Fibroblast of villous mesenchyme (primary cell): ENCODE data around the gene ATP1A1. TPM values are rescaled to one million over a fixed set of nuclear protein-coding genes. Genes with fewer than 3 reads are reported as not detected.

Experiments
- DNase-seq: peaks from one replicate; pipeline ENCODE4 v3.0.0-alpha.2; 2010; ENCODE audit warnings: low read depth
- H3K4me3 ChIP-seq: 2 replicates; pipeline ENCODE4 v1.5.1; 2011; ENCODE audit warnings: low read depth, mild to moderate bottlenecking, low read length
- total RNA-seq: library from RNA; depleted of rRNA; stranded (reverse); fragments of >200 nt; gene quantifications from 2 replicates; pipeline ENCODE4 v1.2.3, GENCODE V29; 2012
- TF ChIP-seq, protein P1 (sequence below): IDR thresholded peaks from 2 replicates; pipeline ENCODE4 v1.5.1; 2012; ENCODE audit warnings: low read depth, mild to moderate bottlenecking, low read length; ENCODE audit not compliant: insufficient read depth

The ATP1A1 gene
- total RNA-seq, 1 donor, result 107 TPM

DNA sequence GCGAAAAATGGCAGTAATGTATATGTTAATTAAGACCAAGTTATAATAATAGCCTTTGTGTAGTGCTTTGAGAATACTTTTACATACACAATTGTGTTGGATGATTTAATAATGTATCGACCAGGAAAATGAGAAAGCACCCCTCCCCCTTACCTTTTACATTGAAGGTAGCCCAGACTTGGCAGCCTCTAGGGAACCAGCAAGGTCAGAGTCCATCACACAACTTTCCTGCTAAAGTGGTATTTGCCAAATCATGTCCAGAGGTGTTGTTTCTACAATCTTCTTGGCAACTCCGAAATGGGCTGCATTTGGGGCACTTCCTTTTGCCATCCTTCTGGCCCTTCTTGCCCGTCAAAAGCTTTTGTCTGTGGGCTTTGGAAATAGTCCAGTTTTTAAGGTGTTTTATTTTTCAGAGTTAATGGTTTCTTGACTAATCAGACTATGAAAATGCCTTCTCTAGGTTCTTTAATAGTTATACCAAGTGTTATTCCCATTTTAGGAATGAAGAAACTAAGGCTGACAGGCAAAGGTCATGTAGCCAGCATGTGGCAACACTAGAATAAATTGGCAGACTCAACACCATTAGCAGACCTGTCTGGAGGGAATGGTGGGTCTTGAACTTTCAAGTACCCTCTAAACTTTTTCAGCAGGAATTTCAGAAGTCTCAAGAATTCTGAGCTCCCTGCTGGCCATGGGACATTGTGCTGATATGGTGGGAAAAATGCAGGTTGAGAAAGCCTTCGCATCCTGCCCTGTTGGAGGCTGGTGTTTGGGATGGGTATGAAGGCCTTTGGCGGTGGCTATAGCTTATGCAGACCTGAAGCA lies 6.8 kb downstream of the ATP1A1 start:
- no peak for DNase-seq
- TF ChIP-seq, protein P1, sequence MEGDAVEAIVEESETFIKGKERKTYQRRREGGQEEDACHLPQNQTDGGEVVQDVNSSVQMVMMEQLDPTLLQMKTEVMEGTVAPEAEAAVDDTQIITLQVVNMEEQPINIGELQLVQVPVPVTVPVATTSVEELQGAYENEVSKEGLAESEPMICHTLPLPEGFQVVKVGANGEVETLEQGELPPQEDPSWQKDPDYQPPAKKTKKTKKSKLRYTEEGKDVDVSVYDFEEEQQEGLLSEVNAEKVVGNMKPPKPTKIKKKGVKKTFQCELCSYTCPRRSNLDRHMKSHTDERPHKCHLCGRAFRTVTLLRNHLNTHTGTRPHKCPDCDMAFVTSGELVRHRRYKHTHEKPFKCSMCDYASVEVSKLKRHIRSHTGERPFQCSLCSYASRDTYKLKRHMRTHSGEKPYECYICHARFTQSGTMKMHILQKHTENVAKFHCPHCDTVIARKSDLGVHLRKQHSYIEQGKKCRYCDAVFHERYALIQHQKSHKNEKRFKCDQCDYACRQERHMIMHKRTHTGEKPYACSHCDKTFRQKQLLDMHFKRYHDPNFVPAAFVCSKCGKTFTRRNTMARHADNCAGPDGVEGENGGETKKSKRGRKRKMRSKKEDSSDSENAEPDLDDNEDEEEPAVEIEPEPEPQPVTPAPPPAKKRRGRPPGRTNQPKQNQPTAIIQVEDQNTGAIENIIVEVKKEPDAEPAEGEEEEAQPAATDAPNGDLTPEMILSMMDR, result no peak
- H3K4me3 ChIP-seq, result no peak overlapping the region

DNA sequence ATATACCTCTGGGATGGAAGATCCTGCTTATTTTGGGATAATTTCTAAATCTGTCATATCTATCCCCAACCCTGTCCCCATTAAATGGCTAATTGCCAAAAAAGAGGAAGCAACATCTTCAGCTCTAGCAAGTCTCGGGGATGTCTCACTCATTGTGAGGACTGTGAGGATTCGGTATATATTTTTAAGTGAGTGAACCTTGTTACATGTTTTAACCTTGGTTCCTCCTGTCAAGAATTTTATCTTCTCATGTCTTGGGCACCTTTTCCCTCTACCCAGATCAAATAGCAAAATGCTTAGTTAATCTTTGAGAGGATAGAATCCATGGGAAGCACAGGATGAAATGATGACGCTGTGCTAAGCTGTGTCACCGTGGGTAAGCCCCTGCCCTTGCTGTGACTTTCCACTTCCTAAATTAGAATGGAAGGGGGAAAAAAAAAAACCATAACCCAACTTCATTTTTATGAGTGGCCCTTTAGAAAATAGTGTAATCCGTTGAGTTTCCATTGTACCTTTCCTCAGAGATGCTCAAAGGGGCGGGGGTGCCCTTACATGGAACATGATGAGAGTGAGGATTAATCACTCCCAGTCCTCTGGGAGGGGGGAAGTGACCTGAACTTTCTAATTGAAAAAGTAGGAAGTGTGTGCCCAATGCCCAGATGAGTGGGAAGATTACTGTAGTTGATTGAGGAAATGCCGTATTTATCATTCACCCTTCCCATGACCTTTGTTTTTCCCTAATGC lies 7.6 kb downstream of the ATP1A1 start:
- no peak for DNase-seq
- no peak overlapping the region for H3K4me3 ChIP-seq
- TF ChIP-seq, protein P1, result no peak

DNA sequence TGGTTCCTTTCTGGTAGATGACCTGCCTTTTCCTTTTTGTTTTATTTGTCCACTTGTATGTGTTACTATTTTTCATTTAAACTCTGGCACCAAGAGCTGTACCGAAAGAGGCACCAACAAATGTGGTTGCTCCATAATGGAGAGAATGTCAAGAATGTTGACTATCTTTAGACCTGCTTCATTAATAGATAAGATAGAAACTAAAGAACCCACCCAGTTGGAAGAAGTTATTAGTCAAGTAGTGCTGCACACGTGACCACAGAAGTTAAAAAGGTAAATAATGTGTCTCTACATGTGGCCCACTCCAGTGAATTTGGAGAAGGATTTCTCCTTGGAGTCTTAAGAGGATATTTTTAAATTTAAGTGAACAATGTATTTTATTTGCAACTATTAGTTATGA lies 9.3 kb downstream of the ATP1A1 start:
- TF ChIP-seq, protein P1, result no peak
- DNase-seq, result peak; percentile 32
- H3K4me3 ChIP-seq, result no peak overlapping the region

DNA sequence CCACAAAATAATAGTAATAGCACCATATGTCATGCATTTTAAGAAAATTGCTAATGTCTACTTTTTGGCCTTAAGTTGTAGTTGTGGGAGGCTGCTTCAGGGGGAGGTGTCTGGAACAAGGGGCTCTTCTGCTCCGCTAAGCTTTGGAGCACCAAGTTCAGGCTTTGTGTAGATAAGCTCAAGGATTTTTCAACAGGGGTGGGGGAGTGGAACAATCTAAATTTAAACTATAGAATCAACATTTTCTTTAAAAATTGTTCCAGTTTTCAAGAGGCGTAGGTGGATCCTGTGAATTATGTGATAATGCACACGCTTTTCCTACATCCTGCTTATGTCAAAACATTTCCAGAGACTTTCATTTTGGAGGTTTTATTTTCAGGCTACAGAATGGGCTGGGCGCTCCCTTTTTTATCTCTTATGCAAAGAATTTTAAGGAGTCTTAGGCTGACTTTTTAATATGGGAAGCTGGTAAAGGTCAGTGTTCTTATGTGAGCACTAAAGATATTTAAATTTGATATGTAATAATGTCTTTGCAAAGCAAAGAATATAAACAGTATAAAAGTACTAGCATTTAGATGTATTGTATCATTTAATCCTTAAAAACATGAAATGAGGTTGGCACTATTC lies 9.9 kb downstream of the ATP1A1 start:
- no peak for DNase-seq
- TF ChIP-seq, protein P1, result no peak
- H3K4me3 ChIP-seq, result no peak overlapping the region

GRCh38 chr1:116386042-116386441 lies 13.0 kb downstream of the ATP1A1 start:
- no peak for DNase-seq
- H3K4me3 ChIP-seq, result no peak overlapping the region
- TF ChIP-seq, protein P1, result no peak

GRCh38 chr1:116387551-116387950 lies 14.5 kb downstream of the ATP1A1 start:
- DNase-seq, result no peak
- H3K4me3 ChIP-seq, result no peak overlapping the region
- TF ChIP-seq, protein P1, result no peak
